Measurements from ENCODE around the gene MCM5. TPM values are rescaled to one million over a fixed set of nuclear protein-coding genes. Genes with fewer than 3 reads are reported as not detected.

The MCM5 gene
- total and polyA plus RNA-seq, 2 of the 13 experiments (the other 11 are each of a cell fraction or from before 2014, with no cell fraction given): 40.2 to 93.5 TPM

DNA sequence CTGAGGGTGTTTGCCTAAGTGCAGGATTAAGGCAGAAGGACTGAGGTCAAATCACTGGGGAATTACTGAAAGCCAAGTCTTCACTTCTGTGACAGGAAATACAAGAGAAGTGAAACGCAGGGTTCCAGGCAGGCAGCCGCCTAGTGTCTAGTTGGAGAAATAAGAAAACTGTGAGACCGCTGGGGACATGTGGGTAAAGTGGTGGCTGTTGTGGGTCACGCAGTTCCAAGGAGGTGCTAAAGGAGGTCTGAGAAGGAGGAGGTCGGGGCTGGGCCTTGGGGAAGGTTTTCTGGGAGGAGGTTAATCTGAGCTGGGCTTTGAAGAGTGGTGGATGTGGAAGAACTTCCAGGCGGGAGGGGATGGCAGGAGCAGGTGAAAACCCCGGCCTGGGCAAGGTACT lies 11.2 kb downstream of the MCM5 start:
- no TSS peak for BruUV-seq (replicated peaks)
- Histone ChIP-seq H3K4me3 (replicated peaks in 1 of 3; ENCODE audit: insufficient read depth in 1 of 3, low read depth in 2 of 3, low read length in 3 of 3) (no peak overlapping the region), H3K27me3 (ENCODE audit: control insufficient read depth in 1 of 2, insufficient read depth in 2 of 2, low read length in 2 of 2) (no peaks in the 10 kb centered on the region), H3K36me3 (replicated peaks in 1 of 2; ENCODE audit: control insufficient read depth in 1 of 2, insufficient read depth in 2 of 2, low read length in 2 of 2) (peaks cover 22 to 87% of the 10 kb centered on the region in 2 experiments), H3K9ac (ENCODE audit: insufficient read depth, low read depth, low read length) (no peak overlapping the region), H3K4me2 (ENCODE audit: low read depth, low read length) (no peak overlapping the region), H3K27ac (ENCODE audit: extremely low read length, insufficient read depth, low read length) (no peak overlapping the region), H3K79me2 (ENCODE audit: insufficient read depth, low read length) (no peaks in the 10 kb centered on the region), H3K9me3 (ENCODE audit: low read length) (no peaks in the 10 kb centered on the region), H4K20me1 (ENCODE audit: insufficient read depth, low read length) (no peaks in the 10 kb centered on the region), H2AFZ (ENCODE audit: low read length) (no peak overlapping the region), H3K4me1 (ENCODE audit: insufficient read depth, low read length) (peaks cover 23% of the 10 kb centered on the region)
- no peak for ATAC-seq
- 94% methylated on average over 7 of the region's 7 CpGs for WGBS (ENCODE audit: low lambda C conversion rate)
- in situ Hi-C loops (cut with HindIII; ENCODE audit: extremely low pct_ligation_motif_present, low pct_unique_long_range_greater_than_20kb) (no loop called here), intact Hi-C loops (cut with micrococcal nuclease; ENCODE audit: unreplicated experiment) (loop anchor here (5.0 kb wide), 1 partner anchor 59 kb away; no protein-coding TSS in a partner anchor)
- FAIRE-seq: no peak
- no peak for TF ChIP-seq ETV6 (CRISPR knock-in tag; conservative IDR thresholded peaks at IDR 0.05)
- TF ChIP-seq ZNF232 (CRISPR knock-in tag; IDR thresholded peaks at IDR 0.05; ENCODE audit: borderline replicate concordance): no peak
- TF ChIP-seq ZMYM3 (CRISPR knock-in tag; IDR thresholded peaks at IDR 0.05): no peak
- no peak for TF ChIP-seq ZNF552 (CRISPR knock-in tag; IDR thresholded peaks at IDR 0.05; ENCODE audit: borderline replicate concordance)
- no peak for TF ChIP-seq TCF7 (IDR thresholded peaks at IDR 0.05; ENCODE audit: low read depth)
- no peak for TF ChIP-seq AKAP8 (CRISPR knock-in tag; IDR thresholded peaks at IDR 0.05)
- TF ChIP-seq ISX (CRISPR knock-in tag; conservative IDR thresholded peaks at IDR 0.05): no peak
- no peak for TF ChIP-seq ZNF264 (CRISPR knock-in tag; IDR thresholded peaks at IDR 0.05)
- no peak for TF ChIP-seq ZSCAN12 (CRISPR knock-in tag; IDR thresholded peaks at IDR 0.05)
- TF ChIP-seq AHR (CRISPR knock-in tag; IDR thresholded peaks at IDR 0.05): no peak
- no peak for TF ChIP-seq IKZF4 (CRISPR knock-in tag; IDR thresholded peaks at IDR 0.05; ENCODE audit: borderline replicate concordance, low read depth, not compliant biosample characterization)
- TF ChIP-seq, protein P1, sequence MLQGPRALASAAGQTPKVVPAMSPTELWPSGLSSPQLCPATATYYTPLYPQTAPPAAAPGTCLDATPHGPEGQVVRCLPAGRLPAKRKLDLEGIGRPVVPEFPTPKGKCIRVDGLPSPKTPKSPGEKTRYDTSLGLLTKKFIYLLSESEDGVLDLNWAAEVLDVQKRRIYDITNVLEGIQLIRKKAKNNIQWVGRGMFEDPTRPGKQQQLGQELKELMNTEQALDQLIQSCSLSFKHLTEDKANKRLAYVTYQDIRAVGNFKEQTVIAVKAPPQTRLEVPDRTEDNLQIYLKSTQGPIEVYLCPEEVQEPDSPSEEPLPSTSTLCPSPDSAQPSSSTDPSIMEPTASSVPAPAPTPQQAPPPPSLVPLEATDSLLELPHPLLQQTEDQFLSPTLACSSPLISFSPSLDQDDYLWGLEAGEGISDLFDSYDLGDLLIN (CRISPR knock-in tag; IDR thresholded peaks at IDR 0.05; ENCODE audit: borderline replicate concordance): no peak
- TF ChIP-seq ZNF225 (CRISPR knock-in tag; IDR thresholded peaks at IDR 0.05): no peak
- no peak for TF ChIP-seq MIER3 (CRISPR knock-in tag; IDR thresholded peaks at IDR 0.05; ENCODE audit: borderline replicate concordance)
- ChIA-PET POLR2A (no interaction called here), CTCF (ENCODE audit: low intra/inter-chr PET ratio, low total read pairs) (interaction anchor here (0.8 kb wide), 1 partner anchor 60 kb away, joined by 3 read pairs; no protein-coding TSS in a partner anchor)
- DNase-seq (ENCODE audit: low spot score): no peak

All from HepG2 (cell line).